Hematopoietic multipotent progenitor cell treated with erythropoietin and hydrocortisone succinate and interleukin-3 and kit ligand, for 15 days (in vitro differentiated cells): ENCODE measurements around the gene STPG3.

ENCODE experiments used
- DNase-seq: peaks from one replicate; pipeline ENCODE4 v3.0.0-alpha.2; 2015; ENCODE audit warnings: low spot score

Gene STPG3

GRCh38 chr9:137222190-137223077, 28.7 kb upstream of the STPG3 start, which contains the start of gene RNF208:
TSS of gene RNF208 (minus strand) at chr9:137222240. CDS start at chr9:137221212, 1,028 bp downstream.
- no peak for DNase-seq

- peak; percentile 98 for DNase-seq
These were observed 27.8 kb upstream of the STPG3 start for GRCh38 chr9:137223078-137223970.

- no peak for DNase-seq
These were observed 26.0 kb upstream of the STPG3 start, which contains the start of gene CYSRT1 for GRCh38 chr9:137224830-137225694. TSS of gene CYSRT1 (plus strand) at chr9:137225174. CDS start at chr9:137225622, 448 bp downstream.

GRCh38 chr9:137225699-137226331, 25.3 kb upstream of the STPG3 start:
- DNase-seq = no peak

GRCh38 chr9:137226338-137227053, 24.6 kb upstream of the STPG3 start:
- no peak for DNase-seq

- DNase-seq = peak; percentile 82
These were observed 23.8 kb upstream of the STPG3 start, which contains the start of gene RNF224 for GRCh38 chr9:137227054-137227852. TSS of gene RNF224 (plus strand) at chr9:137227502. CDS start at chr9:137228336, 834 bp downstream.

GRCh38 chr9:137227853-137228505, 23.1 kb upstream of the STPG3 start:
- DNase-seq = no peak

- no peak for DNase-seq
These were observed 22.5 kb upstream of the STPG3 start for GRCh38 chr9:137228506-137228967.

- no peak for DNase-seq
These were observed 21.9 kb upstream of the STPG3 start for GRCh38 chr9:137228968-137229896.

GRCh38 chr9:137229903-137230704, 21.0 kb upstream of the STPG3 start:
- no peak for DNase-seq

- no peak for DNase-seq
These were observed 20.2 kb upstream of the STPG3 start, which contains the start of gene SLC34A3 for GRCh38 chr9:137230705-137231371. TSS of gene SLC34A3 (plus strand) at chr9:137230901. CDS start at chr9:137231703, 802 bp downstream.

GRCh38 chr9:137231372-137232039, 19.6 kb upstream of the STPG3 start:
- DNase-seq = no peak

GRCh38 chr9:137232101-137232500, 19.0 kb upstream of the STPG3 start:
- no peak for DNase-seq

- no peak for DNase-seq
These were observed 18.6 kb upstream of the STPG3 start for GRCh38 chr9:137232510-137232909.

- no peak for DNase-seq
These were observed 17.7 kb upstream of the STPG3 start for GRCh38 chr9:137233143-137233980.
